ENCODE data around the gene UGCG.

UGCG gene

DNA sequence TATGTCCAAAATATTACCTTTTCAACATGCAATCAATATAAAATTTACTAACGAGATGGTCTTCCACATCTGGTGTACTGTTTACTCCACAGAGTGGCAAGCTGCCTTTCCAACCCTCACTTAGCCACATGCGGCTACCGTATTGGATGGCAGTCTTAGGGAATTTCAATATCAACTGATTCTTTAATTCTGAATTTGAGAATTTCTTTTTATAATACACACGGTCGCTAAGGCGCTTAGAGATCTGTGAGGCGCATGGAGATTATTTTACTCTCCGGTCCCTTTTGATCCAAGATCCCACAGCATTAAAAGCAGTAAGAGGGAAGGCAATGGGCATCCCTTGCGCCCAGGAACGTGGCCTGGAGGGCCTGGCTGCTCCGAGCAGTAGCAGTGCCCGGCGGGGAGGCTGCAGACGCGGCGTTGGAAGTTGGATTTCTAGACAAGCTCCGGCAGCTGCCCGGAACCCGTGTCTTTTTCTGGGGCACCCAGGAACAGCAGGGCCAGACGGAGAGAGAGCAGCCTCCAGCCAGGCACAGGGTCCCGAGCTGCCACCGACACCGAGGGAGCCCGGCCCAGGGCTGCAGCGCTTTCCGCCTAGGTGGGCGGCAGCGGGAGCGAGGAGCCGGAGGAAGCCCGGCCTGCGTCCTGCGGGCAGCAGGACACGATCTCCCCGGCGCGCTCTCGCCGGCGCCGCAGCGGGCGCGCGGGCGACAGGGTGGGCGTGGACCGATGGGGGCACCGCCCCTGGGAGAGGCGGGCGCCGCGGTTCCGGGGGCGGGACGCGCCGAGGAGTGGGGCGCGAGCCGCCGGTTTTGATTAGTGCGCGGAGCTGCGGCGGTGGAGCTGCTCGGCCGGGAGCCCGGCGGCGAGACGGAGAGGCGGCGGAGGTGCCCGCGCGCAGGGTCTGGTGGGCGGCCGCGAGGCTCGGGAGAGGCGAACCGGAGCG lies at the start of gene UGCG:
TSS of gene UGCG (plus strand) at position 819 of the 946 bp plus-strand sequence. CDS start 402 bp downstream, outside the sequence.
- Mint-ChIP-seq H3K27me3 (ENCODE audit: low read depth) (no peaks in the 10 kb centered on the region), H3K4me1 (ENCODE audit: low read depth) (peaks cover 15% of the 10 kb centered on the region), H3K36me3 (ENCODE audit: low read depth) (no peaks in the 10 kb centered on the region), H3K9me3 (no peaks in the 10 kb centered on the region), H3K27ac (peak within 1 kb of the TSS; percentile 83), H3K4me3 (peak within 1 kb of the TSS; percentile 91)

DNA sequence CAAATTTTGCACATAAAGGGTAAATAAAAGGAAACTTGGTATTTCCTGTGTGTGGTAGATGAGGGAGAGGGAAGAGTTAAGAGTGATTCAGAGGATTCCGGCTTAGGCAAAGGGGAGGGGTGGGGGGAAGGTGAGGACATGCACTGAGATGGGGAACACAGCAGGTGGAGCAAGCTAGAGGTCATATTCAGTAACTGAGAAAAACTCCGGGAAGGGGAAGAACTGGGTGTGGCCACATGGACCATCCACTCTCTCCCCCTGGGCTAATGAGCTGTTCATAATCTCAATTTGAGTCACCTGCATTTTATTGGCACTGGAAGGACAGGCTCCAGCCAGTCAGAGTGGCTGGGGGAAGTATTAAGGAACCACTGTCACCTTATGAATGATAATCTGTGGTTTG lies 45.1 kb upstream of the UGCG start:
- H3K36me3 Mint-ChIP-seq (ENCODE audit: low read depth), result no peaks in the 10 kb centered on the region
- no peaks in the 10 kb centered on the region for H3K9me3 Mint-ChIP-seq
- H3K27ac Mint-ChIP-seq, result no peak overlapping the region
- H3K4me1 Mint-ChIP-seq (ENCODE audit: low read depth), result no peaks in the 10 kb centered on the region
- peaks cover 3% of the 10 kb centered on the region for H3K27me3 Mint-ChIP-seq (ENCODE audit: low read depth)
- no peak overlapping the region for H3K4me3 Mint-ChIP-seq

DNA sequence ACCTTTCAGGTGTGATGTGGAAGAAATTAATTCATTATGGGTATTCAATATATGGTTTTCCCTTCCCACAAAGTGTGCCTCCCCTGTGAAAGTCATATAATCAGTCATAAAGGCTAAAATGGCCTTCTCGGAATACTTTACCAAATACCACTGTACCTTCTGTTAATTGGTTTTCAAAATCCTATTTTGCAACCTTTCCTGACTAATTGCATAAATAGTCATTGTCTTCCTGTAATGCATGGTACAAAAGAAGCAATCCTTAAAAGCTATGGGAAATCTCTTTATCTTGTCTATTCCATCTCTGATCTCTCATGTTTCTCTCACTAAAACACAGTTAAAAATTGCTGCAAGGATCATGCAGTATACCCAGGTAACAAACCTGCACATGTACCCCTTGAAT lies 44.3 kb upstream of the UGCG start:
- Mint-ChIP-seq H3K27ac (no peak overlapping the region), H3K9me3 (no peaks in the 10 kb centered on the region), H3K4me1 (ENCODE audit: low read depth) (no peaks in the 10 kb centered on the region), H3K27me3 (ENCODE audit: low read depth) (peaks cover 3% of the 10 kb centered on the region), H3K36me3 (ENCODE audit: low read depth) (peaks cover 2% of the 10 kb centered on the region), H3K4me3 (no peak overlapping the region)

DNA sequence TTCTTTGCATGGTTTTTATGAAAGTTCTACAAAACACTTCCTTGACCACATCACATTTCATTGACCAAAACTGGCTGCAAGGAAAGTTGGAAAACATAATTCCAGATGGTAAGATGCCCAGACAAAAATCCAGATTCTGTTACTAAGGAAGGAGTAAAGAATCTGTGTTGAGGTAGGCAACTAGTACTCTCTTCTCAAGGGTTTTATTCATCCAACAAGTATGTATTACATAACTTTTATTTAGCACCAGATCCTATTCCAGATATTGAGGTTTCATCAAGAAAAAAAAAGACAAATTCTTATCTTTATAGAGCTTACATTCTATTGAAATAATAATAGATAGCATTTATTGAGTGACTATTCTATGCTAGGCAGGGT lies 43.2 kb upstream of the UGCG start:
- Mint-ChIP-seq H3K27me3 (ENCODE audit: low read depth) (peaks cover 7% of the 10 kb centered on the region), H3K4me3 (no peak overlapping the region), H3K9me3 (no peaks in the 10 kb centered on the region), H3K27ac (no peak overlapping the region), H3K36me3 (ENCODE audit: low read depth) (peaks cover 2% of the 10 kb centered on the region), H3K4me1 (ENCODE audit: low read depth) (no peaks in the 10 kb centered on the region)

DNA sequence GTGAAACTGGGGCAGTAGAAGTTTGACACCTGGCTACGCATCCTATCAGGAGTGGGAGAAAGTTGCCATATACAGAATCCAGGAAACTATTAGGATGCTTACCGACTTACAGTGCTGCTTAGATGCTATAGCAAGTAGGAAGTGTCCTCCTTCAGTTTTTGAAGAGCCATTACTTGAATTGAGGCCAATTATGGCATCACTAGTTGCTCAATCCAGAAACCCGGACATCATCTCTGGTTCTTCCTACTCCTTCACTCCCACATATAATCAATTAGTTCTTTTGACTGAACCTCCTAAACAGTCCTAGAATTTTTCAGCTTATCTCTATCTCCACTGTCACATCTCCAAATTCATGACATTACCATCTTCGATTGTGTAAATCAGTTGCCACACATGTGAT lies 41.8 kb upstream of the UGCG start:
- Mint-ChIP-seq H3K4me1 (ENCODE audit: low read depth) (no peaks in the 10 kb centered on the region), H3K4me3 (no peak overlapping the region), H3K27ac (no peak overlapping the region), H3K36me3 (ENCODE audit: low read depth) (peaks cover 2% of the 10 kb centered on the region), H3K27me3 (ENCODE audit: low read depth) (peaks cover 9% of the 10 kb centered on the region), H3K9me3 (no peaks in the 10 kb centered on the region)

DNA sequence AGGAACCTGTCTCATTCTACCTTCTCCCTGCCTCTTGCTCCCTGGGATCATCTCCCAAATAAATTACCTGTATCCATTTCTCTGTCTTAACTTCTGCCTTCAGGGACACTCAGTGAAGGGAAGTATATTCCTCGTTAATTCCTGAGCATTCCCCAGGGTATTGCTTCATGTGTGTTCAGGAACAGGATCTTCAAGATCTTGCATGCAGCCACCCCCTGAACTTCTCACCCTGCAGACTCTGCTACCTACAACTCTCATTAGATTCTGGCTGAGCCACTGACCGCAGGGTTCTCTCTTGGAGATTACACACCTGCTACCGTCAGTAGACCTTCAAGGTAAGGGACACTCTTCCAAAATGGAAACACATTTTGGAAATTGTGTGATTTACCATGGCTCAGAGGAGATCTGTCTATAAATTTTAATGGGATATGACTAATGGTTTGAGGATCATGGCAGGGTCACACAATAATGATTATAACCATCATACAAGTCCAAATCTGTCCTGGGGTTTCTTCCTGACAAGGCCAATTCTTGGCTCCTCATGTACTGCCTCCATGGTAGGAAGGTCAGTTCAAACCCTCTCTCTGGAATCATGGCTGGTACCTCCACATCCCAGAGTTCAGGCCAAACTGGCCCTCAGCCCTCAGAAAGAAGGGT lies 38.9 kb upstream of the UGCG start:
- H3K36me3 Mint-ChIP-seq (ENCODE audit: low read depth), result peaks cover 2% of the 10 kb centered on the region
- no peak overlapping the region for H3K27ac Mint-ChIP-seq
- no peak overlapping the region for H3K4me3 Mint-ChIP-seq
- H3K27me3 Mint-ChIP-seq (ENCODE audit: low read depth), result peaks cover 6% of the 10 kb centered on the region
- no peaks in the 10 kb centered on the region for H3K4me1 Mint-ChIP-seq (ENCODE audit: low read depth)
- no peaks in the 10 kb centered on the region for H3K9me3 Mint-ChIP-seq

DNA sequence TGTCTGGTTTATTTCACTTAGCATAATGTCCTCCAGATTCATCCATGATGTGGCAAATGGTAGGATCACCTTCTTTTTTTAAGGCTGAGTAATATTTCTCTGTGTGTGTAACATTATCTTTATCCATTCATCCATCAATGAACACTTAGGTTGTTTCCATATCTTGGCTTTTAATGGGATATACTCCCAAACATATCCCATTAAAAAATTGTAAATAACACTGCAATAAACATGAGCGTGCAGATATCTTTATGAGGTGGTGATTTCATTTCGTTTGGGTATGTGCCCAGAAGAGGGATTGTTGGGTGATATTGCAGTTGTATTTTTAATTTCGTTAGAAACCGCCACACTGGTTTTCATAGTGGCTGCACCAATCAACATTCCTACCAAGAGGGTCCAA lies 36.2 kb upstream of the UGCG start:
- peaks cover 16% of the 10 kb centered on the region for H3K27me3 Mint-ChIP-seq (ENCODE audit: low read depth)
- no peak overlapping the region for H3K27ac Mint-ChIP-seq
- H3K4me1 Mint-ChIP-seq (ENCODE audit: low read depth), result no peaks in the 10 kb centered on the region
- H3K4me3 Mint-ChIP-seq, result no peak overlapping the region
- peaks cover 4% of the 10 kb centered on the region for H3K9me3 Mint-ChIP-seq
- H3K36me3 Mint-ChIP-seq (ENCODE audit: low read depth), result peaks cover 2% of the 10 kb centered on the region

DNA sequence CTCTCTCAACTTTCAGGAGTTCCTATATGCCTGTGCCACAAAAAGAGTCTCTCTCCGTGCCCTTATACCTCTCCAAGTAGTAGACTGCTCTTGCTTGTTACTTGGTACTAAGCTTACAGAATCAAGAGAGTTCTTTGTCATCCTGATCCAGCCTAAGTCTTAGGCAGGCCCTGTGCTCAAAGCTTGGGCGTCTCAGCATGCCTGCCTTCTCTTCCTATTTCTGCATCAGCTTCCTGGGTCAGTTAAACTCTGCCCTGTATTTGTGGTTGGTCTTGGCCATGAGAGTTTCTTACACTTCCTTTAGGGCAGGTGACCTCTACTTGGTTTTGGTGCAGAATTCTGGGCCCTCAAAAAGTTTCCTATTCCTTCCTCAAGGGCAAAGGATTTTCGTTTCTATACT lies 33.0 kb upstream of the UGCG start:
- peaks cover 10% of the 10 kb centered on the region for H3K27me3 Mint-ChIP-seq (ENCODE audit: low read depth)
- no peak overlapping the region for H3K4me3 Mint-ChIP-seq
- H3K27ac Mint-ChIP-seq, result no peak overlapping the region

DNA sequence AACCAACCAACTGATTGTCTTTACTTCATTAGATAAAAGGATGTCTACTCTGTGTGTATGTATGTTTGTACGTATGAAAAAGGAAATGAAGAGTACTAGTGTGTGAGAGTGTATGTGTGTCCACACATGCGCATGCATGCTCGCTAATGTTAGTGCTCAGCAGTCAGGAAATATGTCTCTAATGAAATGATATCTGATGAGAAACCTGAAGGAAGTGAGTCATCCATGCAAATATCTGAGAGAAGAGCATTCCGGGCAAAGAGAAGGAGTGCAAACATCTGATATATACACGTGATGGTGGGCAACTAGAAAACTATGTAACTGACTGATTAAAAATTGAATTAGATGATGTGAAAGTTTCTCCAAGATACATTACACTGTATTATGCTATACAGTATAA lies 29.6 kb upstream of the UGCG start:
- no peak overlapping the region for H3K27ac Mint-ChIP-seq
- H3K4me1 Mint-ChIP-seq (ENCODE audit: low read depth), result peaks cover 8% of the 10 kb centered on the region
- peaks cover 4% of the 10 kb centered on the region for H3K9me3 Mint-ChIP-seq
- H3K4me3 Mint-ChIP-seq, result no peak overlapping the region
- no peaks in the 10 kb centered on the region for H3K36me3 Mint-ChIP-seq (ENCODE audit: low read depth)
- peaks cover 17% of the 10 kb centered on the region for H3K27me3 Mint-ChIP-seq (ENCODE audit: low read depth)

More for the DNA sequence above, 33.0 kb upstream of the UGCG start:
- Mint-ChIP-seq H3K4me1 (ENCODE audit: low read depth) (no peaks in the 10 kb centered on the region), H3K9me3 (peaks cover 4% of the 10 kb centered on the region), H3K36me3 (ENCODE audit: low read depth) (no peaks in the 10 kb centered on the region)

DNA sequence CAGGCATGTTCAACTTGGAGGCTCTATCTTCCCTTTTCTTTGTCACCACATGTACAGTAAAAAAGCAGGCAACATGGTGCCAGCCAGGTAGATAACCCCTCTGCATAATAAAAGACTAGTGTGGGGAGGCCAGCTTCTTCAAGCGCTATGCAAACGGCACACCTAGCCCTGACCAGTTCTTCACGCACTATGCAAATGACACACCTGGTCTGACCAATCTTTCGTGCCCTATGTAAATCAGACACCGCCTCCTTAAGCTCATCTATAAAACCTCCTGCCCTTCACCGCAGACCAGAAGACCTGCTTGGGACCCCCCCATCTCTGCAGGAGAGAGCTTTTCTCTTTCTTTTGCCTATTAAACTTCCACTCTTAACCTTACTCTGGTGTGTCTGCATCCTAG lies 28.1 kb upstream of the UGCG start:
- Mint-ChIP-seq H3K9me3 (peaks cover 4% of the 10 kb centered on the region), H3K27me3 (ENCODE audit: low read depth) (peaks cover 23% of the 10 kb centered on the region), H3K27ac (no peak overlapping the region), H3K36me3 (ENCODE audit: low read depth) (no peaks in the 10 kb centered on the region), H3K4me3 (no peak overlapping the region), H3K4me1 (ENCODE audit: low read depth) (peaks cover 8% of the 10 kb centered on the region)

DNA sequence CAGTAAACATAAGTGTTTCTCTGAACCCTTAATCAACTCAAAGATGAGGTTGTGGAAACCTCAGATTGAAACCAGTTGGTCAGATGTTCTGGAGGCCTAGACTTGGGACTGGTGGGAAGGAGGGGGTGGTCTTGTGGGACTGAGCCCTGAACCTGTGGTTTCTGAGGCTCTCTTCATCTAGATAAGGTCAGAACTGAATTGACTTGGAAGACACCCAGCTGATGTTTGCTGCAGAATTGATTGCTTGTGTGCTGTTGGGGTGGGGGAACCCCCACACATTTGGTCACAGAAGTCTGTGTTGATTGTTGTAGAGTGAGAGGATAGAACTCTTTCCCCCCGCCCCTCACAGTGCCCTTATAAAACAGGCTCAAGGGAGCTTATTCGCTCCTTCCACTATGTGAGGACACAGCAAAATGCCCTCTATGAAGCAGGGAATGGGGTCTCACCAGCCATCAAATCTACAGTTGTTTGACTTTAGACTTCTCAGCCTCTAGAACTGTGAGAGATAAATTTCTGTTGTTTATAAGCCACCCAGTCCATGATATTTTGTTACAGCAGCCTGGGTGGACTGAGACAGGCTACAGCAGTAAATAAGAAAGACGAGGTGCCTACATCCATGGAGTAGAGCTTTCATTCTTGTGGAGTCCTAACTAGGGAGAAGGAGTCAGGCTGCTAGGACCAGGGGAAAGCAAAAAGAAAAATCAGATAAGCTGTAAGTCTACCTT lies 25.7 kb upstream of the UGCG start:
- no peaks in the 10 kb centered on the region for H3K36me3 Mint-ChIP-seq (ENCODE audit: low read depth)
- H3K4me3 Mint-ChIP-seq, result no peak overlapping the region
- H3K9me3 Mint-ChIP-seq, result no peaks in the 10 kb centered on the region
- H3K27ac Mint-ChIP-seq, result no peak overlapping the region
- peaks cover 26% of the 10 kb centered on the region for H3K27me3 Mint-ChIP-seq (ENCODE audit: low read depth)
- peaks cover 8% of the 10 kb centered on the region for H3K4me1 Mint-ChIP-seq (ENCODE audit: low read depth)

DNA sequence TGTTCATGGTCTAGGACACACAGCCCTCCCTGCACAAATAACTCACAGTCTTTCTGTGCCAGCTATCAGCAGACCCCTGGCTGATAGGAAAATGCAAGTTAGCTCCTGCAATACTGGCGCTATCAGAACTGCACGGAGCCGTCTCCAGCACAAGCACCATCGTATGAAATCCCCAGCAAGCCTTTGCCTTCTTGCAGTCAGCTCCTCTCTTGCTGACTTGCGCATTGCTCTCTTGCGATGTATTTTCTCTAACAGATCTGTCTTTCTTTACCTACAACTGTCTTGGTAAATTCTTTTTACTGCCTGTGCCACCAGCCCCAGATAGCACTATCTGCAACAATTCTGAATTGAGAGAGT lies 25.1 kb upstream of the UGCG start:
- Mint-ChIP-seq H3K4me3 (no peak overlapping the region), H3K4me1 (ENCODE audit: low read depth) (peaks cover 8% of the 10 kb centered on the region), H3K9me3 (no peaks in the 10 kb centered on the region), H3K27ac (no peak overlapping the region), H3K27me3 (ENCODE audit: low read depth) (peaks cover 32% of the 10 kb centered on the region), H3K36me3 (ENCODE audit: low read depth) (no peaks in the 10 kb centered on the region)

DNA sequence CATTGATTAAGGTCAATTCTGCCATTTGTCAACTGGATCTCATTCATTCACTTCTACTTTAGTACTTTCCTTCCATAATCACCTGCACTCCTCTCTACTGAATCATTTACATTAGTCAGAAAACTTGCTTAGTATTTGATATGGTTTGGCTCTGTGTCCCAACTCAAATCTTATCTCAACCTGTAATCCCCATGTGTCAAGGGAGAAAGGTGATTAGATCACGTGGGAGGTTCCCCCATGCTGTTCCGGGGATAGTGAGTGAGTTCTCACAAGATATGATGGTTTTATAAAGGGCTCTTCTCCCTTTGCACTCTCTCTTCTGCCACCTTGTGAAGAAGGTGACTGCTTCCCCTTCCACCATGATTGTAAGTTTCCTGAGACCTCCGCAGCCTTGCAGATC lies 23.7 kb upstream of the UGCG start:
- H3K27me3 Mint-ChIP-seq (ENCODE audit: low read depth), result peaks cover 39% of the 10 kb centered on the region
- no peaks in the 10 kb centered on the region for H3K36me3 Mint-ChIP-seq (ENCODE audit: low read depth)
- H3K4me1 Mint-ChIP-seq (ENCODE audit: low read depth), result peaks cover 8% of the 10 kb centered on the region
- no peaks in the 10 kb centered on the region for H3K9me3 Mint-ChIP-seq
- no peak overlapping the region for H3K27ac Mint-ChIP-seq
- no peak overlapping the region for H3K4me3 Mint-ChIP-seq

DNA sequence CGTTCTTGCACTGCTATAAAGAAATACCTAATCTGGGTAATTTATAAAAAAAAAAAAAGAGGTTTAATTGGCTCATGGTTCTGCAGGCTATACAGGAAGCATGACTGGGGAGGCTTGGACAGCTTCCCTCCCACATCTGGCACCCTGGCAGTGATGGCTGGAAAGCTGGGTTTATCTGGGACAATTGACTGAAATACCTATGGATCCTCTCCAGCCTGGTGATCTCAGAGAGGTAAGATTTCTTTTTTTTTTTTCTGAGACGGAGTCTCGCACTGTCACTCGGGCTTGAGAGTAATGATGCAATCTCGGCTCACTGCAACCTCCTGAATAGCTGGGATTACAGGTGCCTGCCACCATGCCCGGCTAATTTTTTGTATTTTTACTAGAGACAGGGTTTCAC lies 22.7 kb upstream of the UGCG start:
- H3K4me1 Mint-ChIP-seq (ENCODE audit: low read depth), result peaks cover 8% of the 10 kb centered on the region
- no peaks in the 10 kb centered on the region for H3K9me3 Mint-ChIP-seq
- no peaks in the 10 kb centered on the region for H3K36me3 Mint-ChIP-seq (ENCODE audit: low read depth)
- no peak overlapping the region for H3K27ac Mint-ChIP-seq
- no peak overlapping the region for H3K4me3 Mint-ChIP-seq
- peaks cover 39% of the 10 kb centered on the region for H3K27me3 Mint-ChIP-seq (ENCODE audit: low read depth)

DNA sequence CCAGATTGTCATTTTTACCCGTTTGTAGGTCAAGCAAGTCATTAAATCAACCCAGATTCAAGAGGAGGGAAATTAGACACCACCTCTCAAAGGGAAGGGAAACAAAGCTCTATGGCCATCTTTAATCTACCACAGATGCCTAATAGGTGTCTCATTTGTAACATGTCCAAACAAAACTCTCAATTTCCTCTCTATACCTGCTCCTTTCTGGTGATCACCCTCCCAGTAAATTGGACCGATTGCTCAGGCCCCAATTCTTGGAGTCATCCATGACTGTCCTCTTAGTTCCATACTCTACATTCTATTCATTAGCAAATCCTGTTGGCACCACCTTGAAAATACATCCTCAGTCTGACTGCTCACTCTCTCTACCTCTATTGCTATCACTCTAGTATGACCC lies 22.1 kb upstream of the UGCG start:
- Mint-ChIP-seq H3K36me3 (ENCODE audit: low read depth) (no peaks in the 10 kb centered on the region), H3K4me3 (no peak overlapping the region), H3K9me3 (peaks cover 4% of the 10 kb centered on the region), H3K27ac (no peak overlapping the region), H3K4me1 (ENCODE audit: low read depth) (peaks cover 8% of the 10 kb centered on the region), H3K27me3 (ENCODE audit: low read depth) (peaks cover 45% of the 10 kb centered on the region)

Measured in T-helper 1 cell treated with Interleukin-12 subunit alpha and Interleukin-12 subunit beta and Interleukin-4 antibody, amounts not matched to agents 30 μg/mL and 1 μg/mL, for 36 hours (primary cell).